NCI-H2107 (cell line): ENCODE measurements around the gene RASL11B.

Experiments
- DNase-seq: peaks from one replicate; lab custom pipeline; 2025; lab: John Stamatoyannopoulos, UW

The RASL11B gene

GRCh38 chr4:52915730-52916300 is 53.7 kb downstream of the RASL11B start:
- DNase-seq = no peak
